ENCODE measurements around the gene ATE1. TPM values are rescaled to one million over a fixed set of nuclear protein-coding genes. Genes with fewer than 3 reads are reported as not detected.

The ATE1 gene
- total RNA-seq, 1 donor from 2014 or later = 22.6 TPM

DNA sequence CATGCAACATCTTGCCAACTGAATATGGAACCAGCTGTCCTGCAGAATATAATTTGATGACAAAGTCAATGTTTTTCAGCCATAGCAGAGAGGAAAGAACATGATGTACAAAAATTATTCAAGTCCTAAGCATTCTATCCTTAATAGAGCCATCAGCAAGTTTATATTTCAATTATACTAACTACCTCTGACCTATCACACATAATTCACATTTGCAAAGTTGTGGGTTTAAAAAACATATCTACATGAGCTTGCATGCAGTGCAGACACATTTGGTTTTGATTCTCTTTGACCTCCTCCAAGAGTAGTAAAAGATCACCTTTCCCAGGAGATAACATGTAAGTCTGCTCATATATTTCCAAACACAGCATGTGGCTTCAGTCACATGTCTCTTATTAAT lies 203.5 kb downstream of the ATE1 start:
- Mint-ChIP-seq H3K27ac (ENCODE audit: unreplicated experiment) (no peak overlapping the region), H3K4me1 (ENCODE audit: low read depth, unreplicated experiment) (no peaks in the 10 kb centered on the region), H3K9me3 (ENCODE audit: unreplicated experiment) (peaks cover 10% of the 10 kb centered on the region), H3K4me3 (ENCODE audit: unreplicated experiment) (no peak overlapping the region), H3K27me3 (ENCODE audit: low read depth, unreplicated experiment) (peaks cover 2% of the 10 kb centered on the region), H3K36me3 (ENCODE audit: low read depth, unreplicated experiment) (no peaks in the 10 kb centered on the region)
- H3K4me3 ChIP-seq (ENCODE audit: insufficient read depth, low read depth, low read length) = no peak overlapping the region
- no peak overlapping the region for H2AFZ ChIP-seq (ENCODE audit: low read depth, low read length)
- H3K4me2 ChIP-seq (ENCODE audit: low read length) = no peak overlapping the region
- H3K9ac ChIP-seq (ENCODE audit: low read length) = no peak overlapping the region
- no peaks in the 10 kb centered on the region for H3K36me3 ChIP-seq (ENCODE audit: insufficient read depth, low read length)
- H3K27ac ChIP-seq (ENCODE audit: low read depth, low read length) = no peak overlapping the region
- no peak for DNase-seq (ENCODE audit: low read depth)
- no peaks in the 10 kb centered on the region for H3K9me3 ChIP-seq (ENCODE audit: insufficient read depth, low read depth, low read length)
- H3K79me2 ChIP-seq (ENCODE audit: insufficient read depth, low read length) = no peaks in the 10 kb centered on the region
- H3K4me1 ChIP-seq (ENCODE audit: insufficient read depth, low read length) = no peaks in the 10 kb centered on the region
- TF ChIP-seq EZH2 (IDR thresholded peaks at IDR 0.05; ENCODE audit: insufficient read depth, low read length) = no peak
- TF ChIP-seq, protein P1, sequence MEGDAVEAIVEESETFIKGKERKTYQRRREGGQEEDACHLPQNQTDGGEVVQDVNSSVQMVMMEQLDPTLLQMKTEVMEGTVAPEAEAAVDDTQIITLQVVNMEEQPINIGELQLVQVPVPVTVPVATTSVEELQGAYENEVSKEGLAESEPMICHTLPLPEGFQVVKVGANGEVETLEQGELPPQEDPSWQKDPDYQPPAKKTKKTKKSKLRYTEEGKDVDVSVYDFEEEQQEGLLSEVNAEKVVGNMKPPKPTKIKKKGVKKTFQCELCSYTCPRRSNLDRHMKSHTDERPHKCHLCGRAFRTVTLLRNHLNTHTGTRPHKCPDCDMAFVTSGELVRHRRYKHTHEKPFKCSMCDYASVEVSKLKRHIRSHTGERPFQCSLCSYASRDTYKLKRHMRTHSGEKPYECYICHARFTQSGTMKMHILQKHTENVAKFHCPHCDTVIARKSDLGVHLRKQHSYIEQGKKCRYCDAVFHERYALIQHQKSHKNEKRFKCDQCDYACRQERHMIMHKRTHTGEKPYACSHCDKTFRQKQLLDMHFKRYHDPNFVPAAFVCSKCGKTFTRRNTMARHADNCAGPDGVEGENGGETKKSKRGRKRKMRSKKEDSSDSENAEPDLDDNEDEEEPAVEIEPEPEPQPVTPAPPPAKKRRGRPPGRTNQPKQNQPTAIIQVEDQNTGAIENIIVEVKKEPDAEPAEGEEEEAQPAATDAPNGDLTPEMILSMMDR (IDR thresholded peaks at IDR 0.05; ENCODE audit: insufficient read depth, low read depth, low read length) = no peak
- FAIRE-seq = no peak
- H3K27me3 ChIP-seq (ENCODE audit: insufficient read depth, low read length) = no peaks in the 10 kb centered on the region
- no peaks in the 10 kb centered on the region for H4K20me1 ChIP-seq (ENCODE audit: insufficient read depth, low read length)

DNA sequence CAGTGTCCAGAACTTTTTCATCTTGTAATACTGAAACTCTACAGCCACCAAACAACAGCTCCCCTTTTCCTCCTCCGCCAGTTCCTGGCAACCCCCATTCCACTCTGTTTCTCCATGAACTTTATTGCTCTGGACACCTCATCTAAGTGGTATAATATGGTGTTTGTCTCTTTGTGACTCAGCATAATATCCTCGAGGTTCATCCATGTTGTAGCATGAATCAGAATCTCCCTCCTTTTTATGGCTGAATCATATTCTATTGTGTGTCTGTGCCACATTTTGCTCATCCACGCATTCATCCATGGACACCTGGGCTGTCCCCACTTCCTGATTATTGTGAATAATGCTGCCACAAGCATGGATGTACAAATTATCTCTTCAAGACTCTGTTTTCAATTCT lies 205.2 kb downstream of the ATE1 start:
- H3K4me1 ChIP-seq (ENCODE audit: insufficient read depth, low read length) = no peaks in the 10 kb centered on the region
- no peak overlapping the region for H2AFZ ChIP-seq (ENCODE audit: low read depth, low read length)
- H3K9me3 ChIP-seq (ENCODE audit: insufficient read depth, low read depth, low read length) = no peaks in the 10 kb centered on the region
- no peaks in the 10 kb centered on the region for H4K20me1 ChIP-seq (ENCODE audit: insufficient read depth, low read length)
- H3K27ac Mint-ChIP-seq (ENCODE audit: unreplicated experiment) = peak overlapping the region; percentile 21
- peaks cover 10% of the 10 kb centered on the region for H3K9me3 Mint-ChIP-seq (ENCODE audit: unreplicated experiment)
- H3K27me3 Mint-ChIP-seq (ENCODE audit: low read depth, unreplicated experiment) = peaks cover 2% of the 10 kb centered on the region
- H3K79me2 ChIP-seq (ENCODE audit: insufficient read depth, low read length) = no peaks in the 10 kb centered on the region
- H3K36me3 Mint-ChIP-seq (ENCODE audit: low read depth, unreplicated experiment) = no peaks in the 10 kb centered on the region
- no peak overlapping the region for H3K4me2 ChIP-seq (ENCODE audit: low read length)
- DNase-seq (ENCODE audit: low read depth) (no peak), FAIRE-seq (no peak)
- H3K27me3 ChIP-seq (ENCODE audit: insufficient read depth, low read length) = no peaks in the 10 kb centered on the region
- H3K9ac ChIP-seq (ENCODE audit: low read length) = no peak overlapping the region
- H3K4me3 Mint-ChIP-seq (ENCODE audit: unreplicated experiment) = no peak overlapping the region
- no peak overlapping the region for H3K4me3 ChIP-seq (ENCODE audit: insufficient read depth, low read depth, low read length)
- no peak for TF ChIP-seq EZH2 (IDR thresholded peaks at IDR 0.05; ENCODE audit: insufficient read depth, low read length)
- TF ChIP-seq, protein P1 (IDR thresholded peaks at IDR 0.05; ENCODE audit: insufficient read depth, low read depth, low read length) = no peak
- no peak overlapping the region for H3K27ac ChIP-seq (ENCODE audit: low read depth, low read length)
- no peaks in the 10 kb centered on the region for H3K4me1 Mint-ChIP-seq (ENCODE audit: low read depth, unreplicated experiment)
- H3K36me3 ChIP-seq (ENCODE audit: insufficient read depth, low read length) = no peaks in the 10 kb centered on the region

DNA sequence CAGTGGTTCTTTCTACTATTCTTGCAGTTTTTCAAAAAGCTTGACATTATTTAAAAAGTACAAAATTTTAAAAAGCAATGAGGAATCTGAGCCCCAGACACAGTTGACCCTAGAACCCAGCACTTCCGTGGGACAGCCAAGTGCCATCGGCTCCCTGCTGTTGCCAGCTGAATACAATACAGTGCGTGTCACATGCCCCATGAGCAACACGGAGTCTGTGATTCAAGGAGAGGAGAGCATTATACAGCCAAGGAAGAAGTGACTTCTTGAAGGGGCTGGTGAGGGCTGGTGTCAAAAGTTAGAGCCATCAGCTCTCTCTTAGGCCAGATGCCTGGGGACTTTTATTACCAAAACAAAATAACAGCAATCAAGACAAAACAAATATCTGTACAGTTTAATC lies 206.6 kb downstream of the ATE1 start:
- Histone ChIP-seq H3K27me3 (ENCODE audit: insufficient read depth, low read length) (no peaks in the 10 kb centered on the region), H2AFZ (ENCODE audit: low read depth, low read length) (no peak overlapping the region), H3K9me3 (ENCODE audit: insufficient read depth, low read depth, low read length) (no peaks in the 10 kb centered on the region), H3K4me2 (ENCODE audit: low read length) (no peak overlapping the region), H3K27ac (ENCODE audit: low read depth, low read length) (no peak overlapping the region), H3K4me1 (ENCODE audit: insufficient read depth, low read length) (no peaks in the 10 kb centered on the region), H3K4me3 (ENCODE audit: insufficient read depth, low read depth, low read length) (no peak overlapping the region), H3K9ac (ENCODE audit: low read length) (no peak overlapping the region), H3K36me3 (ENCODE audit: insufficient read depth, low read length) (no peaks in the 10 kb centered on the region), H3K79me2 (ENCODE audit: insufficient read depth, low read length) (no peaks in the 10 kb centered on the region), H4K20me1 (ENCODE audit: insufficient read depth, low read length) (no peaks in the 10 kb centered on the region)
- H3K27ac Mint-ChIP-seq (ENCODE audit: unreplicated experiment) = no peak overlapping the region
- H3K4me1 Mint-ChIP-seq (ENCODE audit: low read depth, unreplicated experiment) = no peaks in the 10 kb centered on the region
- DNase-seq (ENCODE audit: low read depth) = no peak
- no peak for TF ChIP-seq EZH2 (IDR thresholded peaks at IDR 0.05; ENCODE audit: insufficient read depth, low read length)
- TF ChIP-seq, protein P1 (IDR thresholded peaks at IDR 0.05; ENCODE audit: insufficient read depth, low read depth, low read length) = no peak
- H3K9me3 Mint-ChIP-seq (ENCODE audit: unreplicated experiment) = peaks cover 10% of the 10 kb centered on the region
- no peak for FAIRE-seq
- no peaks in the 10 kb centered on the region for H3K36me3 Mint-ChIP-seq (ENCODE audit: low read depth, unreplicated experiment)
- H3K4me3 Mint-ChIP-seq (ENCODE audit: unreplicated experiment) = no peak overlapping the region
- H3K27me3 Mint-ChIP-seq (ENCODE audit: low read depth, unreplicated experiment) = no peaks in the 10 kb centered on the region
